ENCODE data around the gene NEURL1.

The NEURL1 gene

GRCh38 chr10:103491729-103492364 is 1.7 kb upstream of the NEURL1 start:
- in situ Hi-C loops (cut with MboI; ENCODE audit: low pct_unique_long_range_greater_than_20kb, low sequenced_read_pairs, unreplicated experiment), result loop anchor here (25.0 kb wide), 1 partner anchor 655 kb away; the partner anchor contains the start of gene CYP17A1
- TF ChIP-seq, protein P1, sequence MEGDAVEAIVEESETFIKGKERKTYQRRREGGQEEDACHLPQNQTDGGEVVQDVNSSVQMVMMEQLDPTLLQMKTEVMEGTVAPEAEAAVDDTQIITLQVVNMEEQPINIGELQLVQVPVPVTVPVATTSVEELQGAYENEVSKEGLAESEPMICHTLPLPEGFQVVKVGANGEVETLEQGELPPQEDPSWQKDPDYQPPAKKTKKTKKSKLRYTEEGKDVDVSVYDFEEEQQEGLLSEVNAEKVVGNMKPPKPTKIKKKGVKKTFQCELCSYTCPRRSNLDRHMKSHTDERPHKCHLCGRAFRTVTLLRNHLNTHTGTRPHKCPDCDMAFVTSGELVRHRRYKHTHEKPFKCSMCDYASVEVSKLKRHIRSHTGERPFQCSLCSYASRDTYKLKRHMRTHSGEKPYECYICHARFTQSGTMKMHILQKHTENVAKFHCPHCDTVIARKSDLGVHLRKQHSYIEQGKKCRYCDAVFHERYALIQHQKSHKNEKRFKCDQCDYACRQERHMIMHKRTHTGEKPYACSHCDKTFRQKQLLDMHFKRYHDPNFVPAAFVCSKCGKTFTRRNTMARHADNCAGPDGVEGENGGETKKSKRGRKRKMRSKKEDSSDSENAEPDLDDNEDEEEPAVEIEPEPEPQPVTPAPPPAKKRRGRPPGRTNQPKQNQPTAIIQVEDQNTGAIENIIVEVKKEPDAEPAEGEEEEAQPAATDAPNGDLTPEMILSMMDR (IDR thresholded peaks at IDR 0.05; ENCODE audit: extremely low read depth, insufficient read depth, missing control alignments), result no peak
- DNase-seq (ENCODE audit: low spot score), result no peak

DNA sequence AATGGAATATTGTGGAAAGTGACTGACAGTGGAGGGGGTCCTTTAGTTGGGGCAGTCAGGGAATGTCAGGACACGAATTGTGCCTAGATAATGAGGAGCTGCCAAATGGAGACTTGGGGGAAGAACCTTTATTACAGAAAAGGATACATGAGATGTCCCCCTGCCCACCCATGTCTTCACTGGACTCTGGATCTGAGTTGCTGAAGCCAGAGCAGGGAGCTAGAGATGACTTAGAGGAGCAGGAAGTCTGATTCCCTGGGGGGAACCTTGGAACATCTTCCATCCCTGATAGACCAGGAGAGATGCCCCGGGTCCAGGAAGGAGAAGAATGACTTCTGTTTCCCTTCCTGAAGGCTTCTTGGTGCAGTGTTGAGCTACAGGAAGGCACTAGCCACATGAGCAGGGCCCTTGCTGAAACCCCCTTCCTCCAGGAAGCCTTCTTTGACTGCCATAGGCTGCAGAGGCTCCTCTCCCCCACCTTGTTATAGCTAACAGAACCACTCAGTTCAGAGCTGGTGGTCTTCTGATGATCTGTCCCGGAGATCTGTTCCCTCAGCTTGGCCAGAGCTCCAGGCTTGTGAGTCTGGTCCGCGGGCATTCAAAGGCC is 747 bp upstream of the NEURL1 start:
- no peak for DNase-seq (ENCODE audit: low spot score)
- in situ Hi-C loops (cut with MboI; ENCODE audit: low pct_unique_long_range_greater_than_20kb, low sequenced_read_pairs, unreplicated experiment), result loop anchor here (25.0 kb wide), 1 partner anchor 655 kb away; the partner anchor contains the start of gene CYP17A1
- TF ChIP-seq, protein P1 (IDR thresholded peaks at IDR 0.05; ENCODE audit: extremely low read depth, insufficient read depth, missing control alignments), result no peak

DNA sequence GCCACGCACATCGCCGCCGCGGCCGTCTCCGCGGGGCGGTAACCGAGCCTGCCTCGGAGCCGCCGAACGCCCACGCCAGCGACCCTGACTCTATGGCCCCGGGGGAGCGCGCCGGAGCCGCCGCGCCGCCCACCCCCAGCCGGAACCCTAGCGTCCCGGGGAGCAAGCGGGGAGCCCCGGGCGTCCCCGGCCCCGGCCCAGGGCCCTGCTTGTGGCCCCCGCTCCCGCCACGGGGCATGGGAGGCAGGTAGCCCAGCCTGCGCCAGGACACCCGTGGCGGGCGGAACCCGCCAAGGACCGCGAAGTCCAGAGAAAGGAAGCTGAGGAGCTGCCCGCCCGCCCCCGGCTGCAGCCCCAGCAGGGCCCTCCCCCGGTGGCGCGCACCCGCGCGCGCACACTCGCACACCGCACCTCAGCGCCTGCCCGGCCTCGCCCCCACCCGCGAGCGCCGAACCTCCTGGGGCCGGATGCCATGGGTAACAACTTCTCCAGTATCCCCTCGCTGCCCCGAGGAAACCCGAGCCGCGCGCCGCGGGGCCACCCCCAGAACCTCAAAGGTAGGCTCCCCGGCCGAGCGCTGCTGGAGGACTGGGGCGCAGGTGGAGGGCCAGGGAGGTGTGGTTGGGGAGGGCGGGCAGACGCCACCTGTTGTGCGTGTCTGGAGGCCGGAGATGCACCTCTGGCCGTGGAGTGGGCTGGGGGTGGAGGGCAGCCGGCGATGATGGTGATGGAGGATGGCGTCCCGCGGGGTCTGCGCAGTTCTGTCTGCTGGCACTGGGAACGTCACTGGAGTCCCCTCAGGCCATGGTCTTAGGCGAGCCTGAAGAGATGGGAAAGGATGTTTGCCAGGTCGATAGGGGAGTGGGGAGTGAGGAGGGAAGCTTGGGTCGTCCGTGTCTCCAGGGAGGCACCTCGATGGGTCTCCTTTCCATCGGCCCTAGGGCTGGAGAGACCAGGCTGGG is 692 bp downstream of the NEURL1 start:
- in situ Hi-C loops (cut with MboI; ENCODE audit: low pct_unique_long_range_greater_than_20kb, low sequenced_read_pairs, unreplicated experiment), result loop anchor here (25.0 kb wide), 1 partner anchor 657 kb away; the partner anchor contains the start of gene CYP17A1
- DNase-seq (ENCODE audit: low spot score), result peak; percentile 55
- TF ChIP-seq, protein P1 (IDR thresholded peaks at IDR 0.05; ENCODE audit: extremely low read depth, insufficient read depth, missing control alignments), result no peak

DNA sequence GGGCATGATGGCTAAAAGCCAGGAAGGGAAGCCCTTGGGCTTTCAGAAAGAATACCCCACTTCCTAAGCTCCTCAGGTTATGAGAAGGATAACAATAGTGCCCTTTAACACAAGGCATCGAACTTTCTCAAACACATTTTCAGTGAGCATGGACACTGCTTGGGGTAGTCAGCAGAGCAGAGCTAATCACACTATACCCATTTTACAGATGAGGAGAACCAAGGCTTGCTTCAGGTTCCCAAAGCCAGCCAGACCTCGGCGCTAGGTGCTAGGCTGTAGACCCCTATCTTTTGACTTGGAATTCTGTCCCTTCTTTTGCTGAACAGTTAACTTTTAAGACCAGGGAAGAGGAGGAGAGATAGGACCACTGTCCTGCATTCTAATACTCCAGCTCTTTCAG is 1.8 kb downstream of the NEURL1 start:
- TF ChIP-seq, protein P1 (IDR thresholded peaks at IDR 0.05; ENCODE audit: extremely low read depth, insufficient read depth, missing control alignments), result no peak
- in situ Hi-C loops (cut with MboI; ENCODE audit: low pct_unique_long_range_greater_than_20kb, low sequenced_read_pairs, unreplicated experiment), result loop anchor here (25.0 kb wide), 1 partner anchor 658 kb away; the partner anchor contains the start of gene CYP17A1
- DNase-seq (ENCODE audit: low spot score), result no peak

GRCh38 chr10:103497161-103497915 is 3.8 kb downstream of the NEURL1 start:
- TF ChIP-seq, protein P1 (IDR thresholded peaks at IDR 0.05; ENCODE audit: extremely low read depth, insufficient read depth, missing control alignments), result no peak
- in situ Hi-C loops (cut with MboI; ENCODE audit: low pct_unique_long_range_greater_than_20kb, low sequenced_read_pairs, unreplicated experiment), result loop anchor here (25.0 kb wide), 1 partner anchor 660 kb away; the partner anchor contains the start of gene CYP17A1
- no peak for DNase-seq (ENCODE audit: low spot score)

Measured in GM13977 (cell line).